CD4-positive, alpha-beta T cell (primary cell): ENCODE results near the gene ALK. TPM values are rescaled to one million over a fixed set of nuclear protein-coding genes. Genes with fewer than 3 reads are reported as not detected.

ENCODE experiments used
- ATAC-seq: fragments of 200-7000 bp; cut with Tn5 transposase; one replicate; pipeline ENCODE4 v1.10.0; 2022; ENCODE audit warnings: mild to moderate bottlenecking; ENCODE audit not compliant: poor library complexity
- CTCF ChIA-PET: fragments of 350-600 bp; sonication (Branson Sonifier 250); formaldehyde crosslinking; loops from one replicate; lab custom pipeline; 2021; ENCODE audit warnings: antibody characterized with exemption, inconsistent platforms; lab: Charles Lee
- POLR2A ChIA-PET: fragments of 350-600 bp; sonication (Branson Sonifier 250); formaldehyde crosslinking; loops from one replicate; lab custom pipeline; 2021; ENCODE audit warnings: antibody characterized with exemption, inconsistent platforms; lab: Charles Lee
- DNase-seq, 14 experiments: peaks; one replicate each; pipeline ENCODE4 v3.0.0-alpha.2; 2013 to 2020; ENCODE audit warnings: mixed read lengths in 2 of 14
- H3K27ac ChIP-seq, 2 donors: one replicate each; pipeline versions ENCODE4 v1.5.1 to v1.7.0; 2013; ENCODE audit warnings: low read length in 2 of 2, low read depth in 1 of 2, mild to moderate bottlenecking in 1 of 2
- H3K27me3 ChIP-seq, 2 experiments: 1 replicate in 1 of 2; 2 replicates in 1 of 2; pipeline versions ENCODE4 v1.6.1 to v1.7.0; 2013; ENCODE audit warnings: low read length in 2 of 2, control low read depth in 1 of 2, mild to moderate bottlenecking in 1 of 2, moderate library complexity in 1 of 2; ENCODE audit not compliant: insufficient read depth in 2 of 2, control insufficient read depth in 1 of 2
- H3K36me3 ChIP-seq: one replicate; pipeline ENCODE4 v1.6.1; 2013; ENCODE audit warnings: low read length, control low read depth; ENCODE audit not compliant: insufficient read depth
- H3K4me1 ChIP-seq: one replicate; pipeline ENCODE4 v1.6.1; 2013; ENCODE audit warnings: low read length, control low read depth; ENCODE audit not compliant: insufficient read depth
- H3K4me3 ChIP-seq: one replicate; pipeline ENCODE4 v1.5.1; 2013; ENCODE audit warnings: mild to moderate bottlenecking, low read length, moderate library complexity
- H3K9me3 ChIP-seq, 2 experiments: 1 replicate in 1 of 2; 2 replicates in 1 of 2; pipeline versions ENCODE4 v1.6.1 to v1.7.0; 2013; ENCODE audit warnings: low read length in 2 of 2, mild to moderate bottlenecking in 2 of 2, control low read depth in 1 of 2, moderate library complexity in 1 of 2; ENCODE audit not compliant: control insufficient read depth in 1 of 2, insufficient read depth in 1 of 2
- H3K27ac Mint-ChIP-seq: one replicate; pipeline ENCODE4 v1.8.0; 2020; ENCODE audit warnings: mixed read lengths
- H3K27me3 Mint-ChIP-seq: one replicate; pipeline ENCODE4 v1.8.0; 2021; ENCODE audit warnings: mixed read lengths
- H3K36me3 Mint-ChIP-seq: one replicate; pipeline ENCODE4 v1.8.0; 2021; ENCODE audit warnings: low read depth, mixed read lengths
- H3K4me1 Mint-ChIP-seq: one replicate; pipeline ENCODE4 v1.8.0; 2021; ENCODE audit warnings: low read depth, mixed read lengths
- H3K4me3 Mint-ChIP-seq: one replicate; pipeline ENCODE4 v1.8.0; 2020; ENCODE audit warnings: mild to moderate bottlenecking, mixed read lengths
- H3K9me3 Mint-ChIP-seq: one replicate; pipeline ENCODE4 v1.8.0; 2020; ENCODE audit warnings: mixed read lengths
- CTCF ChIP-seq: fragments of 200-600 bp; IDR thresholded peaks from one replicate; pipeline ENCODE4 v1.8.0; 2022; ENCODE audit warnings: antibody characterized with exemption, mild to moderate bottlenecking
- intact Hi-C, 2 experiments: fragments of 100-400 bp; cut with DNase I in 1 of 2; cut with micrococcal nuclease in 1 of 2; formaldehyde crosslinking; loops; one replicate each; pipeline versions ENCODE4 v1.15.1 to v1.9.0; 2023 to 2025; cut with DNase I, micrococcal nuclease
- polyA plus RNA-seq, 2 donors: library from polyadenylated mRNA; unstranded; fragments of 120-200 nt; gene quantifications; one replicate each; pipeline ENCODE4 v1.2.1, GENCODE V29; 2013
- total RNA-seq, 174 experiments: library from RNA in 2 of 174; stranded (reverse) in 2 of 174; gene quantifications; one replicate each; pipeline ENCODE4 v1.2.3 and lab custom pipeline; 2021 to 2026

Gene ALK
- not detected for total RNA-seq
- polyA plus RNA-seq (2013, experiment 1 of 2), result not detected
- 0.11 TPM for polyA plus RNA-seq (2013, experiment 2 of 2)
- 0 to 0.30 (median 0) reads per million in 172 experiments for total RNA-seq (lab: John Stamatoyannopoulos, UW)

- Histone ChIP-seq H3K4me3 (peak within 1 kb of the TSS; percentile 10), H3K36me3 (no peaks in the 10 kb centered on the region), H3K27ac (no peak within 1 kb of the TSS), H3K4me1 (peaks cover 16% of the 10 kb centered on the region), H3K9me3 (peaks cover 0 to 20% of the 10 kb centered on the region in 2 experiments), H3K27me3 (peaks cover 58 to 72% of the 10 kb centered on the region in 2 experiments)
- no peak for TF ChIP-seq CTCF
- Mint-ChIP-seq H3K9me3 (no peaks in the 10 kb centered on the region), H3K36me3 (no peaks in the 10 kb centered on the region), H3K27ac (no peak within 1 kb of the TSS), H3K27me3 (peaks cover 81% of the 10 kb centered on the region), H3K4me1 (peaks cover 14% of the 10 kb centered on the region), H3K4me3 (peak within 1 kb of the TSS; percentile 42)
- CTCF ChIA-PET, result interaction anchor here (2.4 kb wide), 1 partner anchor 11 kb away, joined by 11 read pairs; no protein-coding TSS in a partner anchor
- ATAC-seq, result peak; percentile 63
- POLR2A ChIA-PET, result no interaction called here
- intact Hi-C loops, result loop anchor here in 1 of 2 experiments (5.0 kb wide), 1 partner anchor 151 kb away; no protein-coding TSS in a partner anchor
- peak; percentile 6 to 70 (median 32) for DNase-seq
These were observed at the start of gene ALK for GRCh38 chr2:29921560-29921915. Gene ALK (minus strand): TSS chr2:29921586. CDS start chr2:29920659, 927 bp downstream.

- no peak for ATAC-seq
These were observed 44.9 kb upstream of the ALK start for GRCh38 chr2:29966266-29966665.

GRCh38 chr2:29963972-29964570 lies 42.7 kb upstream of the ALK start:
- H3K9me3 Mint-ChIP-seq, result no peaks in the 10 kb centered on the region
- H3K27me3 Mint-ChIP-seq, result peaks cover 43% of the 10 kb centered on the region
- Histone ChIP-seq H3K27me3 (peaks cover 0 to 11% of the 10 kb centered on the region in 2 experiments), H3K36me3 (no peaks in the 10 kb centered on the region), H3K9me3 (peaks cover 0 to 5% of the 10 kb centered on the region in 2 experiments), H3K4me3 (no peak overlapping the region), H3K27ac (no peak overlapping the region), H3K4me1 (no peaks in the 10 kb centered on the region)
- ChIA-PET CTCF (no interaction called here), POLR2A (no interaction called here)
- intact Hi-C loops, result no loop called here
- DNase-seq, result no peak
- no peaks in the 10 kb centered on the region for H3K36me3 Mint-ChIP-seq
- no peak for ATAC-seq
- TF ChIP-seq CTCF, result no peak
- H3K4me1 Mint-ChIP-seq, result no peaks in the 10 kb centered on the region
- no peak overlapping the region for H3K27ac Mint-ChIP-seq
- H3K4me3 Mint-ChIP-seq, result no peak overlapping the region

More at GRCh38 chr2:29966266-29966665, 44.9 kb upstream of the ALK start:
- Histone ChIP-seq H3K27me3 (peaks cover 0 to 5% of the 10 kb centered on the region in 2 experiments), H3K4me3 (no peak overlapping the region), H3K4me1 (no peaks in the 10 kb centered on the region), H3K9me3 (peaks cover 0 to 5% of the 10 kb centered on the region in 2 experiments), H3K36me3 (no peaks in the 10 kb centered on the region), H3K27ac (no peak overlapping the region)
- DNase-seq, result no peak
- no peak for TF ChIP-seq CTCF
- H3K4me3 Mint-ChIP-seq, result no peak overlapping the region
- intact Hi-C loops, result no loop called here
- ChIA-PET CTCF (no interaction called here), POLR2A (no interaction called here)
- no peaks in the 10 kb centered on the region for H3K4me1 Mint-ChIP-seq
- H3K27ac Mint-ChIP-seq, result no peak overlapping the region
- peaks cover 42% of the 10 kb centered on the region for H3K27me3 Mint-ChIP-seq
- H3K36me3 Mint-ChIP-seq, result no peaks in the 10 kb centered on the region
- H3K9me3 Mint-ChIP-seq, result no peaks in the 10 kb centered on the region
